ENCODE data around the gene GNG4. TPM values are rescaled to one million over a fixed set of nuclear protein-coding genes. Genes with fewer than 3 reads are reported as not detected.
"Not testable (repeated sequence)": the region's sequence is repeated elsewhere in the genome, so short reads cannot be mapped to it uniquely, and the experiment has no call there.

The GNG4 gene
- total RNA-seq, 2 donors from 2014 or later, result not detected

GRCh38 chr1:235642943-235643371 is 6.6 kb downstream of the GNG4 start:
- Histone ChIP-seq H3K4me3 (no peak overlapping the region), H3K9me3 (no peaks in the 10 kb centered on the region), H3K27me3 (peaks cover 0 to 2% of the 10 kb centered on the region in 2 donors), H3K4me1 (no peaks in the 10 kb centered on the region), H3K36me3 (no peaks in the 10 kb centered on the region), H3K27ac (no peak overlapping the region)
- no peak for DNase-seq (ENCODE audit: low spot score)
- TF ChIP-seq CTCF (IDR thresholded peaks at IDR 0.05), result no peak

GRCh38 chr1:235642011-235642942 is 7.3 kb downstream of the GNG4 start:
- Histone ChIP-seq H3K27ac (no peak overlapping the region), H3K27me3 (no peaks in the 10 kb centered on the region), H3K9me3 (no peaks in the 10 kb centered on the region), H3K4me1 (no peaks in the 10 kb centered on the region), H3K36me3 (no peaks in the 10 kb centered on the region), H3K4me3 (no peak overlapping the region)
- DNase-seq (ENCODE audit: low spot score), result no peak
- no peak for TF ChIP-seq CTCF (IDR thresholded peaks at IDR 0.05)

GRCh38 chr1:235640580-235640979 is 9.0 kb downstream of the GNG4 start:
- no peaks in the 10 kb centered on the region for H3K27me3 ChIP-seq
- no peak for DNase-seq (ENCODE audit: low spot score)
- no peaks in the 10 kb centered on the region for H3K9me3 ChIP-seq
- no peak overlapping the region for H3K4me3 ChIP-seq
- no peak for TF ChIP-seq CTCF (IDR thresholded peaks at IDR 0.05)
- H3K36me3 ChIP-seq, result no peaks in the 10 kb centered on the region
- no peaks in the 10 kb centered on the region for H3K4me1 ChIP-seq
- no peak overlapping the region for H3K27ac ChIP-seq

GRCh38 chr1:235639226-235640205 is 10.1 kb downstream of the GNG4 start:
- DNase-seq (ENCODE audit: low spot score), result no peak

GRCh38 chr1:235638612-235639011 is 11.0 kb downstream of the GNG4 start:
- not testable (repeated sequence) for H3K36me3 ChIP-seq; H3K4me1 ChIP-seq; H3K27ac ChIP-seq; H3K9me3 ChIP-seq; H3K27me3 ChIP-seq; H3K4me3 ChIP-seq; DNase-seq (ENCODE audit: low spot score)

More at GRCh38 chr1:235639226-235640205, 10.1 kb downstream of the GNG4 start:
- no peak overlapping the region for H3K27ac ChIP-seq
- H3K9me3 ChIP-seq, result no peaks in the 10 kb centered on the region
- no peaks in the 10 kb centered on the region for H3K4me1 ChIP-seq
- no peak overlapping the region for H3K4me3 ChIP-seq
- no peaks in the 10 kb centered on the region for H3K27me3 ChIP-seq
- H3K36me3 ChIP-seq, result no peaks in the 10 kb centered on the region
- no peak for TF ChIP-seq CTCF (IDR thresholded peaks at IDR 0.05)

Measured in right atrium auricular region (tissue), 2 donors.